Measurements from ENCODE around the gene NKAIN4.
"Not testable (repeated sequence)": the region's sequence is repeated elsewhere in the genome, so short reads cannot be mapped to it uniquely, and the experiment has no call there.

Gene NKAIN4

GRCh38 chr20:63253438-63254231, 628 bp downstream of the NKAIN4 start:
- peaks cover 46% of the 10 kb centered on the region for H3K27me3 ChIP-seq (ENCODE audit: insufficient read depth, low read length)
- H3K4me1 ChIP-seq (ENCODE audit: insufficient read depth, low read length) = peaks cover 6% of the 10 kb centered on the region; the same call in 1 of the 2 replicates
- no peaks in the 10 kb centered on the region for H3K36me3 ChIP-seq (ENCODE audit: insufficient read depth, low read length)
- peak overlapping the region; percentile 50 for H3K4me3 ChIP-seq (ENCODE audit: low read length)
- H3K27ac ChIP-seq (ENCODE audit: low read depth, low read length) = no peak overlapping the region
- H3K9me3 ChIP-seq (ENCODE audit: insufficient read depth, low read depth, low read length) = no peaks in the 10 kb centered on the region
- peak overlapping the region; percentile 23; the same call in 1 of the 2 replicates for H3K9ac ChIP-seq (ENCODE audit: low read depth, low read length)
- under 1% methylated on average over 89 of the region's 89 CpGs for WGBS

DNA sequence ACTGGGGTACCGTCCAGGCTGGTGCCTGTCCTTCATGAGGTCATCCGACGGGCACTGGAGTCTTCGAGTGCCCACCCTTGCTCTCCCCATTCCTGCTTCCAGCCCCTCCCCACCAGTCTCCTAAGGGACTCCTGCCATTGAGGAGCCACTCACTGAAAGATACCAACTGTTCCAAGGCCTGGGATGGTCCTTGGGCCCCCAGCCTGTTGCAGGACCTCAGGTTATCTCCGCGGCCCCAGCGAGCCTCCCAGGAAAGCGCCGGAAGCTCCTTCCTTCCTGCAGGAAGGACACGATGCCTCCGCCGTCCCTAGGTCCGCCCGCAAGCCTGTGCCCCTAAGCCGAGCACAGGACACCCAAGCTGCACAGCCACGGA, 1.2 kb downstream of the NKAIN4 start:
- H3K9me3 ChIP-seq (ENCODE audit: insufficient read depth, low read depth, low read length) = no peaks in the 10 kb centered on the region
- H3K36me3 ChIP-seq (ENCODE audit: insufficient read depth, low read length) = no peaks in the 10 kb centered on the region
- H3K4me1 ChIP-seq (ENCODE audit: insufficient read depth, low read length) = peaks cover 10% of the 10 kb centered on the region; the same call in 1 of the 2 replicates
- H3K27ac ChIP-seq (ENCODE audit: low read depth, low read length) = no peak overlapping the region
- H3K27me3 ChIP-seq (ENCODE audit: insufficient read depth, low read length) = peaks cover 46% of the 10 kb centered on the region
- WGBS = 21% methylated on average over 16 of the region's 16 CpGs
- peak overlapping the region; percentile 23; the same call in 1 of the 2 replicates for H3K9ac ChIP-seq (ENCODE audit: low read depth, low read length)
- peak overlapping the region; percentile 50 for H3K4me3 ChIP-seq (ENCODE audit: low read length)

- peaks cover 13% of the 10 kb centered on the region; the same call in 1 of the 2 replicates for H3K4me1 ChIP-seq (ENCODE audit: insufficient read depth, low read length)
These were observed 2.0 kb downstream of the NKAIN4 start for GRCh38 chr20:63252284-63252711.

DNA sequence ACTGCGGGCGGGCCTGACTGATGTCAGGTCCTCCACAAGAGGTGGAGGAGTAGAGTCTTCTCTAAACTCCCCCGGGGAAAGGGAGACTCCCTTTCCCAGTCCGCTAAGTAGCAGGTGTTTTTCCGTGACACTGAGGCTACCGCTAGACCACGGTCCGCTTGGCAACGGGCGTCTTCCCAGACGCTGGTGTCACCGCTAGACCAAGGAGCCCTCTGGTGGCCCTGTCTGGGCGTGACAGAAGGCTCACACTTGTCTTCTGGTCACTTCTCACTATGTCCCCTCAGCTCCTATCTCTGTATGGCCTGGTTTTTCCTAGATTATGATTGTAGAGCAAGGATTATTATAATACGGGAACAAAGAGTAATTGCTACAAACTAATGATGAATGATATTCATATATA, 2.9 kb downstream of the NKAIN4 start:
- H3K4me3 ChIP-seq (ENCODE audit: low read length); H3K9ac ChIP-seq (ENCODE audit: low read depth, low read length); H3K9me3 ChIP-seq (ENCODE audit: insufficient read depth, low read depth, low read length); H3K36me3 ChIP-seq (ENCODE audit: insufficient read depth, low read length); H3K27ac ChIP-seq (ENCODE audit: low read depth, low read length): not testable (repeated sequence)
- 51% methylated on average over 10 of the region's 14 CpGs for WGBS
- Histone ChIP-seq H3K4me1 (ENCODE audit: insufficient read depth, low read length) (peaks cover 17% of the 10 kb centered on the region), H3K27me3 (ENCODE audit: insufficient read depth, low read length) (peaks cover 45% of the 10 kb centered on the region)

More at GRCh38 chr20:63252284-63252711, 2.0 kb downstream of the NKAIN4 start:
- H3K9ac ChIP-seq (ENCODE audit: low read depth, low read length) = no peak overlapping the region
- H3K27me3 ChIP-seq (ENCODE audit: insufficient read depth, low read length) = peaks cover 46% of the 10 kb centered on the region
- H3K36me3 ChIP-seq (ENCODE audit: insufficient read depth, low read length) = no peaks in the 10 kb centered on the region
- H3K9me3 ChIP-seq (ENCODE audit: insufficient read depth, low read depth, low read length) = no peaks in the 10 kb centered on the region
- no peak overlapping the region for H3K27ac ChIP-seq (ENCODE audit: low read depth, low read length)
- no peak overlapping the region for H3K4me3 ChIP-seq (ENCODE audit: low read length)
- 49% methylated on average over 8 of the region's 8 CpGs for WGBS

DNA sequence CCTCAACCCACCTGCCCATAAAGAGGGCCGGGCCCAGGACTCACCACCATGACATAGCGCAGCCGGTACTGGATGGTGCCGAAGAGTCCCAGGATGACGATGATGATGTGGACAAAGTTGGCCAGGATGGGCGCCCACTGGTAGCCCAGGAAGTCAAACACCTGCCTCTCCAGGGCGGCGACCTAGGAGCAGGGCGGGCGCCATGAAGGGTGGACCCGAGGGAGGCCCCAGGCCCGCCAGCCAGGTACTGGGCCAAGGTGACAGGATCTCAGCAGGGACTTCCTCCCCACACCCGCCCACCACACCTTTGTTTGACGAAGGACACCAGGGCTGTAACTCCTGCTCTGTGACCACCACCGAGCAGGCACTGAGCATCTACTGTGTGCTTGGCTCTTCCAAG, 4.4 kb downstream of the NKAIN4 start:
- peaks cover 34% of the 10 kb centered on the region for H3K27me3 ChIP-seq (ENCODE audit: insufficient read depth, low read length)
- H3K9me3 ChIP-seq (ENCODE audit: insufficient read depth, low read depth, low read length) = no peaks in the 10 kb centered on the region
- H3K4me3 ChIP-seq (ENCODE audit: low read length) = no peak overlapping the region
- no peak overlapping the region for H3K27ac ChIP-seq (ENCODE audit: low read depth, low read length)
- 94% methylated on average over 15 of the region's 15 CpGs for WGBS
- H3K4me1 ChIP-seq (ENCODE audit: insufficient read depth, low read length) = peaks cover 12% of the 10 kb centered on the region
- H3K36me3 ChIP-seq (ENCODE audit: insufficient read depth, low read length) = no peaks in the 10 kb centered on the region
- no peak overlapping the region for H3K9ac ChIP-seq (ENCODE audit: low read depth, low read length)

- no peaks in the 10 kb centered on the region for H3K9me3 ChIP-seq (ENCODE audit: insufficient read depth, low read depth, low read length)
- no peak overlapping the region for H3K27ac ChIP-seq (ENCODE audit: low read depth, low read length)
- H3K4me3 ChIP-seq (ENCODE audit: low read length) = no peak overlapping the region
- WGBS = 91% methylated on average over 25 of the region's 25 CpGs
- peaks cover 28% of the 10 kb centered on the region for H3K27me3 ChIP-seq (ENCODE audit: insufficient read depth, low read length)
- no peak overlapping the region for H3K9ac ChIP-seq (ENCODE audit: low read depth, low read length)
- H3K36me3 ChIP-seq (ENCODE audit: insufficient read depth, low read length) = no peaks in the 10 kb centered on the region
- H3K4me1 ChIP-seq (ENCODE audit: insufficient read depth, low read length) = peaks cover 12% of the 10 kb centered on the region
These were observed 5.2 kb downstream of the NKAIN4 start for GRCh38 chr20:63248835-63249591.

DNA sequence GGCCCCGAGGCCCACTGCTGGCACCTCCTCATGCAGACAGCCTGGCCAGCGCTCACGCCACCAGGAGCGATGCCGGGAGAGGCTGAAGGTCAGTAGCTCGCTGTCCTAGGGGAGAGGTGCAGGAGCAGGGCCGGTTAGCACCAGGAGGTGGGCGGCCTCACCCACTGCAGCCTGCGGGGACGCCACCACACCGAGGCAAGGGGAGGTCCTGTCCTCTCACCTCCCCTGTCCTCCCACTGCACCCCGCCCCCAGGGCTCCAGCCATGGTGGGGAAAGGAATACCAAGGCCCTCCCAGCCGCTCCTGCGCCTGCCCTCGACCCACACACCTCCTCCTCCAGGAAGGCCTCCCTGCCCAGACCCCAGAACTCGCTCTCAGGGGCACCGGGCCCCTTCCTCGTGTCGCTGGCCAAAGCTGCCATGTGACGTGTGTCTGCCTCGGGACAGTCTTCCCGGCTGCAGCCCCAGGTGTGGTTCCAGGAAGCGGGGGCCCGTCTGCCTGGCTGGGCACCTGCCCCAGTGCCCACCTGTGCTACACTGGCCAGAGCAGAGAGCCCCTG, 6.5 kb downstream of the NKAIN4 start:
- Histone ChIP-seq H3K27ac (ENCODE audit: low read depth, low read length) (no peak overlapping the region), H3K27me3 (ENCODE audit: insufficient read depth, low read length) (peaks cover 16% of the 10 kb centered on the region), H3K4me3 (ENCODE audit: low read length) (no peak overlapping the region), H3K36me3 (ENCODE audit: insufficient read depth, low read length) (no peaks in the 10 kb centered on the region), H3K4me1 (ENCODE audit: insufficient read depth, low read length) (peaks cover 12% of the 10 kb centered on the region), H3K9ac (ENCODE audit: low read depth, low read length) (no peak overlapping the region), H3K9me3 (ENCODE audit: insufficient read depth, low read depth, low read length) (no peaks in the 10 kb centered on the region)
- 87% methylated on average over 24 of the region's 24 CpGs for WGBS

GRCh38 chr20:63246490-63247288, 7.6 kb downstream of the NKAIN4 start:
- 0 out of 2 replicates have a peak, but pooled peaks cover 6% of the 10 kb centered on the region for H3K27me3 ChIP-seq (ENCODE audit: insufficient read depth, low read length)
- H3K9ac ChIP-seq (ENCODE audit: low read depth, low read length) = no peak overlapping the region
- no peak overlapping the region for H3K4me3 ChIP-seq (ENCODE audit: low read length)
- H3K36me3 ChIP-seq (ENCODE audit: insufficient read depth, low read length) = no peaks in the 10 kb centered on the region
- no peak overlapping the region for H3K27ac ChIP-seq (ENCODE audit: low read depth, low read length)
- no peaks in the 10 kb centered on the region for H3K9me3 ChIP-seq (ENCODE audit: insufficient read depth, low read depth, low read length)
- WGBS = 65% methylated on average over 50 of the region's 50 CpGs
- peaks cover 12% of the 10 kb centered on the region for H3K4me1 ChIP-seq (ENCODE audit: insufficient read depth, low read length)

GRCh38 chr20:63244468-63244867, 9.8 kb downstream of the NKAIN4 start:
- H3K9ac ChIP-seq (ENCODE audit: low read depth, low read length) = no peak overlapping the region
- H3K27me3 ChIP-seq (ENCODE audit: insufficient read depth, low read length) = 0 out of 2 replicates have a peak, but pooled peaks cover 6% of the 10 kb centered on the region
- no peaks in the 10 kb centered on the region for H3K36me3 ChIP-seq (ENCODE audit: insufficient read depth, low read length)
- WGBS = 91% methylated on average over 10 of the region's 10 CpGs
- peaks cover 12% of the 10 kb centered on the region for H3K4me1 ChIP-seq (ENCODE audit: insufficient read depth, low read length)
- no peaks in the 10 kb centered on the region for H3K9me3 ChIP-seq (ENCODE audit: insufficient read depth, low read depth, low read length)
- no peak overlapping the region for H3K4me3 ChIP-seq (ENCODE audit: low read length)
- H3K27ac ChIP-seq (ENCODE audit: low read depth, low read length) = no peak overlapping the region

GRCh38 chr20:63243604-63244247, 10.5 kb downstream of the NKAIN4 start:
- Histone ChIP-seq H3K9ac (ENCODE audit: low read depth, low read length) (no peak overlapping the region), H3K4me1 (ENCODE audit: insufficient read depth, low read length) (peaks cover 12% of the 10 kb centered on the region), H3K27ac (ENCODE audit: low read depth, low read length) (no peak overlapping the region), H3K4me3 (ENCODE audit: low read length) (no peak overlapping the region), H3K9me3 (ENCODE audit: insufficient read depth, low read depth, low read length) (no peaks in the 10 kb centered on the region), H3K27me3 (ENCODE audit: insufficient read depth, low read length) (0 out of 2 replicates have a peak, but pooled peaks cover 6% of the 10 kb centered on the region), H3K36me3 (ENCODE audit: insufficient read depth, low read length) (no peaks in the 10 kb centered on the region)
- WGBS = 92% methylated on average over 25 of the region's 25 CpGs

All from HUES64 (cell line).